IPS-NIHi7 (cell line): Measurements from ENCODE around the gene TRIM66.
A peak's percentile ranks its signal among the peaks of the same experiment; 100 is the strongest.

Experiments used
- DNase-seq: peaks from one replicate; pipeline ENCODE4 v3.0.0; 2012; ENCODE audit warnings: mixed read lengths; ENCODE audit errors: extremely low spot score

TRIM66 gene

GRCh38 chr11:8715501-8715900 lies 33.0 kb upstream of the TRIM66 start:
- no peak for DNase-seq

GRCh38 chr11:8714622-8715225 lies 32.3 kb upstream of the TRIM66 start:
- DNase-seq = no peak

DNA sequence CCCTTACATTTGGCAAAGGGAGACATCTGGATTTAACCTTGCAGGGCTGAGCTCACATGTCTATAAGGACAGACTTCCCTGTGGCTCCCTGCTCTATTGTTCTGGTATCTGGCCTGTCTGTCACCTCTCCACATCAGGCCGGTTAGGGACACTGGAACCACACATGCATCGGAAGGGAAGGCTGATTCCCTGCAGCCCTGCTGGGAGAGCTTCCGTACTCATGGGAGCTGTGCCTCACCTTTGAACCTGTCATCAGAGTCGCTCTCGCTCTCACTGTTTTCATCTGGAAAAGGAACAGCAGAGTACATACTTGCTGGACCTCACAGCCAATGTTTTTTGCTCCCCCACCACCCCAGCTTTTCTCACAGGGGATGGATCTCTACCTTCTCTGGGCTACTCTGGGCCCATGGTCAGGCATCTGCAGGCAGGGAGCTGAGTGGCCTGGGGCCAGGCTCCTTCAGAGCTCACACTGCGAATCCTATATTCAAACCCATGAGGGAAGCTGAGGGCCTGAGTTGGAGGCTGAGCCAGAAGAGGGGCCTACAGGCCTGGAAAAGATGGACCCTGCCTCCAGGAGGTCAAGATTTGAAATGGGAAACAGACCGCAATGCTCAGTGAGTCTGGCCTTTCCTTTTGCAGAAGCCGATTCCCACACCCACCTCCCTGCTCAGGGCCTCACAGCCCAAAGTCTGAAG lies 31.4 kb upstream of the TRIM66 start:
- DNase-seq = no peak

DNA sequence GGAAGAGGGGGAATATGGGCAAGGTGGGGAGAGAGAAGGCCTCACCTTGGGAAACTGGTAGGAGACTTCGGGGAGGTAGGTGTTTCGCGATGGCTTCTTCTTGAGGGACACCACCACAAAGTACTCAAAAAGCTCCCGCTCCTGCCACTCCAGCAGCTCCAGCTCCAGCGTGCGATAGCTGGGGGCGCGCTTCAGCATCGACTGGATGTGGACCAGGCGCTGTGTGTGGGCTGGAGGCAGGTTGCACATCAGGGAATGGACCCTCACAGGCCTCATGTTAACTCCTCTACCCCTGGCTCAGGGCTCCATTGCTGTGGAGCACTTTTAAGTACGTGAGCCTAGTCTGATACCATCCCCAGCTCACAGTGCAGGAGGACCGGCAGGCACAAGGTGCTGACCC lies 30.0 kb upstream of the TRIM66 start:
- DNase-seq = no peak

DNA sequence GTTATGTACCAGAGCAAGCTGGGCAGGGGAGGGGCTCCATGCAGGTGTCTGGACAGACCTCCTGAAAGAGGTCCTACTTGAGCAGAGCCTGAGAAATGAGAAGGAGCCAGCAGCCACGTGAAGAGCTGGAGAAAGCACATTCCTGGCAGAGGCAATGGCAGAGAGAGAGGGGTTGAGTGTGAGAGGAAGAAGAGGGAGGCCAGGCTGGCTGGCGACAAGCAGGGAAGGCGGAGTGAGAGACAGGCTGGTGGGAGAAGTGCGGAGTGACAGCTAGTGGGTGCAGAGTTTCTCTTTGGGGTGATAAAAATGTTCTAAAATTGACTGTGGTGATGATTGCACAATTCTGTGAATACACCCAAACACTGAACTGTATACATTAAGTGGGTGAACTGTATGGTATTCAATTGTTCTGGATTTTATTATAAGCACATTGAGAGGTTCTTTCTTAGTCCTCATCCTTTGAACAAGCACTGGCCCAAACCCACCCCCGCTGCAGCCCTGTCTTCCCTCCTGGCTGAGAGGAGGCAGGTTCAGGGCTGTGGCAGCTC lies 29.5 kb upstream of the TRIM66 start:
- DNase-seq = no peak

DNA sequence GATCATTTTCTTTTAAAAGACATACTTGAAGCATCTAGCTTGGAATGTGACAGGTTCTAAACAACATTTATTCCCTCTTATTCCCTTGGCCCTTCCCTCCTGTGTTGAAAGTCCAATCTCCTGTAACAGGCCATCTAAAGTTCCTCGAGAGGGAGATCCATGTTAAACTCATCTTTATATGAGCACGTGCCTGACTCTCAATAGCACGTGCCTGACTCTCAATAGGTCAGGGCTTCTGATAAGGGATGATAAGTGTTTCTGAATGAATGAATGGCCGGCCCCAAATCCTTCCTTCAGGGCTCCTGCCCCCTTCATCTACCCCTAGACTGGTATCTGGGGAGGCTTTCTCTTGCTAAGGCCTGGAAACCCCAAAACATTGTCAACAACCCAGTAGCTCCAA lies 27.3 kb upstream of the TRIM66 start:
- no peak for DNase-seq

DNA sequence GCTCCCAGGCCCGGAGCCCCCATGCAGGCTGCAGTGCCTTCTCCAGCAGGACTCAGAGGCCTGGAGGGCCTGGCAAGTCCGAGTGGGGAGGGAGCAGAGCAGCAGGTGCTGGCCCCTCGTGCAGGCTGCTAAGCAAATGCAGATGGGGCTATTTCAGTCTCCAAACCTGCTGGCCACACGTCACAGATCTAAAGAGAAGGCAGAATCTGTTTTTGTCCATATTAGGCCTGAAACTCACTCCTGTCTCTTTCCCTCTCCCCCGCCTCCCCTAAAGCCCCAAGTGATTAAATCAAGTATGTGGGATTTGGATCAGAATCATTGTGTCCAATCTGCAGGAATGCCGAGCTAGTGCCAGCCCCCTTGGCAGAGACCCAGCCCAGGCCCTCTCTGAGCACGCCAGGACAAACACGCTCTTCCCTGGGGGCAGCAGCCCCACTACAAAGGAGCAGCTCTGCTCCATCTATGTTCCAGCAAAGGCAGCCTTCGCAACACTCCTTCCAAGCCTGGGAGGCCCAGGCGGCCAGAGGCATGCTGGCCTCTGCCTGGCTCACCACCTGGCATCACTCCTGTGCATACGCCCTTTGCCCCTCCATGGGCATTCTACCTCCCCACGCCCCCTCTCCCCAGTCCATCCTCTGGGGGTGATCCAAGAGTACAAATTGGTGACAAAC lies 26.7 kb upstream of the TRIM66 start:
- peak; percentile 34 for DNase-seq

GRCh38 chr11:8707541-8708191 lies 25.2 kb upstream of the TRIM66 start:
- no peak for DNase-seq

DNA sequence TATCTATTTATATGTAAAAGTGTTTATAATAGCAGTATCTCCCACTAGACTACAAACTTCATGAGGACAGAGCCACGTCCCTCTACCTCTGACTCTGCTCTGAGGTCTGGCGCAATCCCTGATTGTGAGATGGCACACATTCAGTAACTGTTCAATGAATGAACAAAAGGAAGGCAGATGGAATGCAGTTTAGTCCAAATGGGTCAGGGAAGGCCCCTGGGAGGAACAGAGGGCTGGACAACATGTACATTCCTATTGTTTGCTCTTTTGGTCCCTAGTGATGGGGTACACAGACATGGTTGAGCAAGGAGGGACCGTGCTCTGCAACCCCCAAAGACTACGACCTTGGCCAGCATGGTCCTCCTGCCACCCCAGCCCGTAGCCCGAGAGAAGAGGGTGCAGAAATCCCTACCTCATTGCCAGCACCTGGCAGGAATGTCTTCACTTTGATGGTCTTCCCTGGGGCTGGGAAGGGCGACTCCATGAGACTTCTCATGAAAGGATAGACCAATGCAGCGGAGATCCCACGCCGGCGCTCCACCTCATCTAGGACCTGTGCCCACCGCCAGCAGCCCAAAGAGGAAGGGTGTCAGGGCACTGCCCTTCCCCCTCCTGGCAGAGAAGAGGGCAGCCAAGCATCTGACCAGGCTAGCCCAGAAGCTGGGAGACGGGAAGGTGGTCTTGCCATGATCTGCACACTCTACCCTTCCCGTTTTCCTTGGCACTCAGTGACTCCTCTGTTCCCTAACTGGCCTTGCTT lies 24.4 kb upstream of the TRIM66 start:
- no peak for DNase-seq

- DNase-seq = no peak
These were observed 22.7 kb upstream of the TRIM66 start for GRCh38 chr11:8705146-8705545.

DNA sequence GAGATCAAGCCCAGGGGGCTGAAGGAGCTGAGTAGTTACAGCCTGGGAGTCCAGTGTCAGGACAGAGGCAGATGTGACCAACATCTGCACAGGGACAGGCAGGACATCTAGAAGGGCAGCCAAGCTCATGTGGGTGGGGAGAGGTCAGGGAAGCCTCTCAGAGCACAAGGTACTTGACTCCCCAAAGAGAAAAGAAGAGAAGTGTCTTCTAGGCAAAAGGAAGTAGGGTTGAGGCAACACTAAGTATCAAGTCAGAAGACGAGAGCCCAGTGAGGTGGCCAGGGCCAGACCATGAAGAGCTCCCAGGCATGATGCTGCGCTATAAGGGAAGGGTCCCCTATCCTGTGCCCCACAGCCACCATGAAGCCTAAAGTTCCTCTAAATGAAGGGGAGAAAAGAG lies 21.7 kb upstream of the TRIM66 start:
- DNase-seq = no peak

DNA sequence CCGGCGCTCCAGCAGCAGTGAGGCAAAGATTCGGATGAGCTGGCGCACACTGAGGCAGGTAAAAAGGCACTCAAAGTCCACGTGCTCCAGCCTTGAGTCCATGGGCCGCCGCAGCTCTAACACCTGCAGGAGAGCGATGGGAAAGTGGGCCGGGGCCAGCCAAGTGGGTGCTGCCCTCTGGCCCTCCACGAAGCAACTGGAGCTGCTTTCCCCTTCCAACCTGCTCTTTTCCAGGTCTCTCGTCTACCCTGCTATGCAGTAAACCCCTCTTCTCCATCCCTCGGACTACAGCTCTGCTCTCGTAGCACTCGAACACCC lies 20.1 kb upstream of the TRIM66 start:
- DNase-seq = no peak

DNA sequence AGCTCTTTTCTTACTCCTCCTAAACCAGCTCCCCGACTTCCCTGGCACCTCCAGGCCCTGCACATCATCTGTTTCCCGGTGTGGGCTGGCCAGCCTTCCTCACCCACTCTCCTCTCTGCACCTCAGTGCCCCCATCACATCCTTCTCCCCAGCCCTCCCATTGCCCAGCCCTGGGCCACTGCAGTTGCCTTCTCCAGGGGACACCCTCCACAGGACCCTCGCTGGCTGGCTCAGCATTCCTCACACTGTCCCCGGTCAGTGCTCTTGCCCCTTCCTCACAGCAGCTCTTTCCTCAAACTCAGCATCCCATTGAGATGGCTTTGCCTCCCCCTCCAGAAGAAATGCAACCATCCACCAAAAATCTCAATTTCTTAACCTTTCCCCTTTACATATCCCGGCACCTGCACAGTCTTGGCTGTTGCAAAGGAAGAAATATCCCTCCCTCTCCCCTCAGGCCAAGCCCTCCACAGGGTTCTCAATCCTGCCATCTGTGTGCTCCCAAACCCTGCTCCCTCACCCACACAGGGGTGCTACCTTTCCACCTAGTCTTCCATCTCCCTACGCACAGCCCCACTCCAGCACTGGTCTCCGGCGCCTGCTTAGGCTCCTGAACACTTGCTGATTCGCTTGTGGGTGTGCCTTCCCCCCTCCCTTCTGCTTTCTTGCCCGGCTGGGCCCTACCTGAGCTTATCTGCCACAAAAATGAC lies 19.6 kb upstream of the TRIM66 start:
- no peak for DNase-seq

DNA sequence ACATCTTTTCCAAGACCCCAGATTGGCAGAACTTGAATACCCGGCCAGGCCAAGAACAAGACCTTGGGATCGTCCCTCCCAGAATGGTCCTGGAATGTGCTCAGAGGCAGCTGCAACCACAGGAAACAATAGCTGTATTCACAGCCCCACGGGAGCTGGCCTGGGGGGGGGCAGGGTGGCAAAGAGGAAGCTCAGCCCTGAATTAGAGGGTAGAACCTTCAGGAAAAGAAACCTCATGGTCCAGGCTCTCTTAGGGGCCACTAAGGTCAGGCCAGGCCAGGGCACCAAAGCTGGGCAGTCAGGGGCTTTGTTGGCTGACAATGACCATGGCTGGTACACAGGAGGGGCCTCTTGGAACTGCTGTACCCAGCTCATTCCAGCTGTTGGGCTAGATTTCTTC lies 17.4 kb upstream of the TRIM66 start:
- no peak for DNase-seq

GRCh38 chr11:8698917-8699441 lies 16.5 kb upstream of the TRIM66 start:
- peak; percentile 53 for DNase-seq

DNA sequence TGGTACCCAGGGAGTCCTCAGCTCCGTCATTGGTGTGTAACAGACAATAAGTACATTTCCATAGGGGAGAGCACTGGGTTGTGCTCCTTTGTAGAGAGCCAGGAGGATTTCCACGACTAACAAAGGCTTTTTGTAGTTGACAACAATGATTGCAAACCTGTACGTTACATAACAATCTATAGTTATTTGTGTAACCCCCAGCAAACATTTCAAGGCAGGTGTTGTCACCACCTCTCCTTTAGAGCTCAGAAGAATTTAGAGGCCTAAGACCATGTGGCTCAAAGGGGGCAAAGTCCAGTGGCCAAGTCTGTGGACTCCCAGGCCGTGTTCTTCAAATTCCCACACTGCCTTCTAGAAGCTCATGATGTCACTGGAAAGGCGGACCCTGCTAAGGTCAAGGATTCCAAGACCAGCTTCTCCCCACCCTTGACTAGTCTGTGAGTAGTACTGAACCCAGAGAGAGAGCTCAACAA lies 15.9 kb upstream of the TRIM66 start:
- no peak for DNase-seq

DNA sequence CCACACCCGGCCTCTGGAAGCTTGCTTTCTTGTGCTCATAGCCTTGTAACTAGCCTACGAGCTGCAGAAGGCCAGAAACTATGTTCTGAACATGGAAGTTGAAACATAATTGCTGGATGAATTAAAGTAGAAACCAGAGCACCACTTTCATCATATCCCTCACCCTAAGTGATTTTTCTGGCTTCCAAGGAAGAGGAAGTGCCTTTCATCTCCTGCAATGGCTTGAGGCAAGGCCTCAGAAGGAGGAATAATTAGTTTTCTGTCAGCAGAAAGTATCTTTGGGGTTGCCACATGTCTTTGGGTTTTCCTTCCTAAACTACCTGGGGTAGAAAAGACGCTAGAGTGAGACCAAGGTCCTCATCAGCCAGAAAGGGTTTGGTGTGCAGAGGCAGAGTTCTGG lies 14.6 kb upstream of the TRIM66 start:
- no peak for DNase-seq

- DNase-seq = no peak
These were observed 11.7 kb upstream of the TRIM66 start for GRCh38 chr11:8694137-8694536.

- no peak for DNase-seq
These were observed 11.1 kb upstream of the TRIM66 start for GRCh38 chr11:8693555-8693954.

GRCh38 chr11:8693010-8693551 lies 10.6 kb upstream of the TRIM66 start:
- DNase-seq = no peak

DNA sequence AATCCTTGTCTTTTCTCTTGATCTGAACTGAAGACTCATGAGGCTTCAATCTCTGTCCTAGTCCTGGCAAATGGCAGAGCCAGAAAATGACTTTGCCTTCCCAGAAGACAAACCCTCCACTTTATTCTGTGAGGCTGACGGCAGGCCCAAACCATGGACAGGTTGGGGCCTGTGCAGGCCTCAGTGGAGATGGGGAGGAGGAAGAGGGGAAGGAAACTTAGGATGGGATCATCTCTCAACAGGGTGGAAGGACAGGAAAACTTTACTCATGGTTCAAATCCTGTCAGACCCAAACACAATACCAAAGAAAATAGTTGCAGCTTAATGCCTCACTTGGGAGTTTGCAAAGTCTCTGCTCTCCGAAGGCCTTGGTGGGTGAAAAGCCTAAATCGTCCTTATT lies 10.0 kb upstream of the TRIM66 start:
- DNase-seq = no peak
